ENCODE measurements around the gene GATA3.
A peak's percentile ranks its signal among the peaks of the same experiment; 100 is the strongest.

Gene GATA3

GRCh38 chr10:8102708-8103401 is 48.4 kb downstream of the GATA3 start:
- TF ChIP-seq GATA2 (IDR thresholded peaks at IDR 0.05; ENCODE audit: low read depth, low read length) (no peak), GATA3 (IDR thresholded peaks at IDR 0.05; ENCODE audit: low read depth, low read length) (no peak)

- TF ChIP-seq GATA3 (IDR thresholded peaks at IDR 0.05; ENCODE audit: low read depth, low read length) (no peak), GATA2 (IDR thresholded peaks at IDR 0.05; ENCODE audit: low read depth, low read length) (no peak)
These were observed 49.1 kb downstream of the GATA3 start for GRCh38 chr10:8103543-8103942.

DNA sequence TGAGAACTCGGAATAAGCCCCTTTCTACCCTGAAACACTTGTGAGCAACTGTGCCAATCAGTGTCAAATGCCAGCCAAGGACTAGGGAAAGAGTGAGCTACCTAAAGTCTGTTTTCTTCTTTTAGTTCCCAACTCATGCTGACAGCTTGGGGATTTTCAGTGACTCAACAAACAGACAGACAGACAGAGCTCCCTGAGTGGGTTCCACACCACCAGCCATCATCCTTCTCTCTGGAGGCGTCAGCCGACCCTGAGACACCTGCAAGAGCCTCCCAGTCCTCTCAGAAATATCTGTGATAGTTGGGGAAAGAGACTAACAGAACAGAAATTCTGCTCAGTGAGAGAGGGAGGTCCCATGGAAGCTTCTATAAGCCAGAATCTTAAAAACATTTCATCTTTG is 49.5 kb downstream of the GATA3 start:
- no peak for TF ChIP-seq GATA2 (IDR thresholded peaks at IDR 0.05; ENCODE audit: low read depth, low read length)
- no peak for TF ChIP-seq GATA3 (IDR thresholded peaks at IDR 0.05; ENCODE audit: low read depth, low read length)

DNA sequence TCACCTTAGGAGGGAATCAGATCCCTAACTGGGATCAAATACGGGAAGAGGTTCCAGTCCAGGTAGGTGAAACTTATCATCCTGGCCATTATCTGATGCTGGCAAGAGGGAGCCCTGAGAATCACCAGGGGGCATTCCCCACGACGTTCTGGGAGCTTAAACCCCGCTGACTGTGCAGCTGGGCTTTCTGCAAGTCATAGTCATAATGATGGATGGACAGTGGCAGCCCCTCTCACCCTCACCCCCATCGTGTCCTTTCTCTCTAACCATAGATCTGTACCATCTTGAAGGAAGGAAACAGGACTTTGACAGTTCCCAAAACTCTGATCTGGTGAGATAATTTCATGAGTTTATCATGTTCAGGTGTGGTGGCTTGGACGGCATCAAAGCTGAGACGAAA is 50.2 kb downstream of the GATA3 start:
- no peak for TF ChIP-seq GATA2 (IDR thresholded peaks at IDR 0.05; ENCODE audit: low read depth, low read length)
- no peak for TF ChIP-seq GATA3 (IDR thresholded peaks at IDR 0.05; ENCODE audit: low read depth, low read length)

DNA sequence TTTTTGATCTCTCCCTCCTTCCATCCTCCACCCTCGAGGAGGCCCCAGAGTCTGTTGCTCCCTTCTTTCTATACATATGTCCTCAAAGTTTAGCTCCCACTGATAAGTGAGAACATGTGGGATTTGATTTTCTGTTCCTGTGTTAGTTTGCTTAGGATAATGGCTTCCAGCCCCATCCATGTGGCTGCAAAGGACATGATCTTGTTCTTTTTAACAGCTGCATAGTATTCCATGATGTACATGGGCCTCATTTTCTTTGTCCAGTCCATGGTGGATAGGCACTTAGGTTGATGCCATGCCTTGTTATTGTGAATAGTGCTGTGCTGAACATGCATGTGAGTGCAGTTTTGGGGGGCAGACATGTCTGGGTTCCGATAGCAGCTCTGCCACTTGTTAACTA is 51.4 kb downstream of the GATA3 start:
- TF ChIP-seq GATA2 (IDR thresholded peaks at IDR 0.05; ENCODE audit: low read depth, low read length): no peak
- TF ChIP-seq GATA3 (IDR thresholded peaks at IDR 0.05; ENCODE audit: low read depth, low read length): no peak

GRCh38 chr10:8112230-8112905 is 57.9 kb downstream of the GATA3 start:
- no peak for TF ChIP-seq GATA3 (IDR thresholded peaks at IDR 0.05; ENCODE audit: low read depth, low read length)
- no peak for TF ChIP-seq GATA2 (IDR thresholded peaks at IDR 0.05; ENCODE audit: low read depth, low read length)

DNA sequence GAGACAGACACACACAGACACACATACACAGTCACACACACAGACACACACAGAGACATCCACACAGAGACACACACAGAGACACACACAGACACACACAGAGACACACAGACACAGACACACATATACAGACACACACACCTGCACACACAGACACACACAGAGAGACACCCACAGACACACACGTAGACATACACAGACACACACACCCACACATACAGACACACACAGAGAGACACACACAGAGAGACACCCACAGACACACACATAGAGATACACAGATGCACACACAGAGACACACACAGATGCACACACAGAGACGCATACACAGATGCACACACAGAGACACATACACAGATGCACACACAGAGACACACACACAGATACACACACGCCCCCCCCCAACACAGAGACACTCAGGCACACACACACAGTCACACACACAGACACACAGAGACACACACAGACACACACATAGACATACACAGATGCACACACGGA is 58.5 kb downstream of the GATA3 start:
- TF ChIP-seq GATA2 (IDR thresholded peaks at IDR 0.05; ENCODE audit: low read depth, low read length) (no peak), GATA3 (IDR thresholded peaks at IDR 0.05; ENCODE audit: low read depth, low read length) (no peak)

DNA sequence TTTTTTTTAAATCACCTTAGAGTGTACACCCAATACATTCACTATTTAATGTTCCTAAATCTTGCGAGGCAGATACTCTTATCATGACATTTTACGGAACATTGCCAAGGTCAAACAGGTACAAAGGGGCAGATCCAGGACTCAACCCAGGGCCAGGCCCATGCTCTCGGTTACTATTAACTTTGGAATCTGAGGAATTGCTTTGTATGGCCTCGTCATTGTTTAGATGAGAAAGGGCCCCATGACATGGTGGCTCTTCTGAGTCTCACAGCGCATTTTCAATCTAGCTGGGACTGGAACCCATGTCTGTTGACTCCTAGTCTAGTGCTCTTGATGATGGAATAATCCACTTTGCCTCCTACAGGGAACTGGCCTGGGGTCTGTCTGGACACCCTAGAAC is 59.1 kb downstream of the GATA3 start:
- TF ChIP-seq GATA2 (IDR thresholded peaks at IDR 0.05; ENCODE audit: low read depth, low read length) (no peak), GATA3 (IDR thresholded peaks at IDR 0.05; ENCODE audit: low read depth, low read length) (no peak)

DNA sequence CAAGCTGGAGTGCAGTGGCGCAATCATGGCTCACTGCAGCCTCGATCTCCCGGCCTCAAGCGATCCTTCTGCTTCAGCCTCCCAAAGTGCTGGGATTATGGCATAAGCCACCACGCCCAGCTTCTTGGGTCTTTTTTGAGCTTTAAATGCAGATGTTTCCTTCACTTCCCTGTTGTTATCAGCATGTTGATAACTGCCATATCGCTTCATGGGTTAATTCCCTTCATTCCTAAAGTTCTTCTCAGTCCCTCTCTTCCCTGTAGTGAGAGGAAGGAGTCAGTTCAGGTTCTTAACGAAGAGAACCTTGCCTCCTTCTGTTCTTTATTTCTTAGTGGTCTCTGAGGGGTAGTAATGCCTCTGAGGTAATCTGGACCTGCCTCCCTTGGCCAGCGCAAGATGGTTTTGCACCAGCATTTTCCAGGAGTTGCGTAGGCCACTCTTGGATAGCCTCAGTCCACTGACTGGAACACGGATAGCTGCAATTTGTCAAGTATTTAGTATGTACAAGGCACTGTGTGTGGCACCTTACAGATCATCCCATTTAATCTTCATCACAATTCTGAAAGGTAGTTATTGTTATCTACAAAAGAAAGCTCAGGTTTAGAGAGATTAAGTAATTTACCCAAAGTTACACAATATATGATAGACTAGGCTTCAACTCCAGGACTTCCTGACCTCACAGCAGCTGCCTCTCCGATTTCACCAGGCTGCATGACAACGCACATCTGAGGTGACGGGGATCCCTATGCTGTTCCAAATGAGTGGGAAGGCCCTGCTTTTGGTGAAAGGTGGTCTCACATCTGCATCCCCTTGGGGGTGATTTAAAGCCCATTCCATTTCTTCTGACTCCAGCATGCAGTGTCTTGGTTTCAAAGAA is 60.5 kb downstream of the GATA3 start:
- no peak for TF ChIP-seq GATA3 (IDR thresholded peaks at IDR 0.05; ENCODE audit: low read depth, low read length)
- TF ChIP-seq GATA2 (IDR thresholded peaks at IDR 0.05; ENCODE audit: low read depth, low read length): no peak

- TF ChIP-seq GATA2 (IDR thresholded peaks at IDR 0.05; ENCODE audit: low read depth, low read length) (no peak), GATA3 (IDR thresholded peaks at IDR 0.05; ENCODE audit: low read depth, low read length) (no peak)
These were observed 61.1 kb downstream of the GATA3 start for GRCh38 chr10:8115618-8115980.

- TF ChIP-seq GATA3 (IDR thresholded peaks at IDR 0.05; ENCODE audit: low read depth, low read length) (no peak), GATA2 (IDR thresholded peaks at IDR 0.05; ENCODE audit: low read depth, low read length) (no peak)
These were observed 62.0 kb downstream of the GATA3 start for GRCh38 chr10:8116474-8116873.

DNA sequence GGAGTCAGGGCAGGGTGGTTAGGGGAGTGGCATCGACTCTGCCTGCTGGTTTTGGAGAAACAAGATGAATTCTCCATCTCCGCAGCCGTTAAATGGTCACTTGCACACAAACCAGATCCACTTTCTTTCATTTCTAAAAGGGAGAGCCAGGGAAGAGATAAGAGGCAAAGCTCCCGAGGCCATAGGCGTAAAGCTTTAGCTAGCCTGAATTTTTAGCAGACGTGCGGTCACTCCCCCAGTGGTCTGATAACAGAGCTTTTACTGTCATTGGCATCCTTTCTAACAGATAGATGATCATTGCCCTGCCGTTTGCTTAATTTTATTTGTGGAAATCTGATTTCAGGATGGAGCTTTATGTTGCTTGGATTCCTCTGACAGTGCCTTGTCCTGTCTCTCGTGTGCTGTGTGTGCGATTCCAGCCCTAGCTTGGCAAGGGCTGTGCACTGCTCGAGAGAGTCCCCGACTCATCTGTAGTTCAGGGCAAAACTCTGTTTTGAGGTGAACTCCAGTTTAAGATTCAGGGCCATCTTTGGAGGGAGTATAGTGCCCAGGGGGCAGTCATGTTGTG is 62.5 kb downstream of the GATA3 start:
- TF ChIP-seq GATA2 (IDR thresholded peaks at IDR 0.05; ENCODE audit: low read depth, low read length): peak; percentile 99
- TF ChIP-seq GATA3 (IDR thresholded peaks at IDR 0.05; ENCODE audit: low read depth, low read length): peak; percentile 98

GRCh38 chr10:8121201-8121890 is 66.9 kb downstream of the GATA3 start:
- TF ChIP-seq GATA2 (IDR thresholded peaks at IDR 0.05; ENCODE audit: low read depth, low read length): no peak
